ENCODE measurements around the gene RETREG1.
"Not testable (repeated sequence)": the region's sequence is repeated elsewhere in the genome, so short reads cannot be mapped to it uniquely, and the experiment has no call there.

Gene RETREG1

DNA sequence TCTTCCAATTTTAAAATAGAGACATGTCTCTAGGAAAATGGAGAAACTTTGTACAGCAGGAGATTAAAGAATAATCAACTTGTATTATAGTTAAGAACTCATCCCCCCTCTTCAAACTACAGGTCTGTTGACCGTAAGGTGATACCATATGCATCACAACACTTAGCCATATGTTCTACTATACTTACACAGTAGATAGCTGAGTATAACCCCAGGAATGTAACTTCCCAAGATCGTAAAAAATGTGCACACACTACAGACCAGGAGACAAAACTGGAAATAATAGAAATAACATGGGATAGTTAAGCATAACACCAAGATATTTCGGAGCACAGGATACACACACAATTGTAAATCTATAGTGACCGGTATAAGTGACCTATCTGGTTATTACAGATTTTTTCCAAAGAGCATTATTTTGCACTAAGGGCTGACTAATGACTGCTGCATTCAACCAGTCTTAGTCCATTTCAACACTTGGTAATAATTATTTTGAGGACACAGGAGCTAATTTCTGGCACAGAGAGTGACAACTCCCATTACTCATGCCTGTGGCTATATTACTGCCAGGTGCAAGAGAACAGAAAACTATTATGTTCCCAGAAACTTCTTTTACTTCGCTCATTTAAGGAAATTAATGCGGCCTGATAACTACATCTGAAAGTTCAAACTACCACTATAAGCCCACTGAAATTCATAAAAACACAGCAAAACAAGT, 135.8 kb downstream of the RETREG1 start:
- no peak overlapping the region for H3K4me3 Mint-ChIP-seq
- H3K4me1 Mint-ChIP-seq (ENCODE audit: low read depth) = no peaks in the 10 kb centered on the region
- H3K27me3 Mint-ChIP-seq (ENCODE audit: low read depth) = no peaks in the 10 kb centered on the region
- peaks cover 7% of the 10 kb centered on the region for H3K36me3 Mint-ChIP-seq (ENCODE audit: low read depth)
- no peak for DNase-seq (ENCODE audit: low spot score)
- no peaks in the 10 kb centered on the region for H3K9me3 Mint-ChIP-seq
- H3K27ac Mint-ChIP-seq = no peak overlapping the region

DNA sequence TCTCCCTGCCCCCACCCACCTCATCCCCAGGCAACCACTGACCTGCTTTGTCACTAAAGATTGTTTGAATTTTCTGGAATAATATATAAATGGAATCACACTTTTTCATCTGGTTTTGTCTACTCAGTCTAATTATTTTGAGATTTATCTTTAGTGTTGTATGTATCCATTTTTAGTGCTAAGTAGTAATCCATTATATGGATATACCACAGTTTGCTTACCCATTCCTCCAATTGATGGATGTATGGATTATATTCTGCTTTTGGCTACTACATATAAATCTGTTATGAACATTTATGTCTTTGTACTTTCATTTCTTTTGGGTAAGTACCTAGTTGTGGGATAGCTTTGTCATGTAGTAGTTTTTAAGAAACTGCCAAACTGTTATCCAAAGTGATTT, 136.7 kb downstream of the RETREG1 start:
- H3K27me3 Mint-ChIP-seq (ENCODE audit: low read depth) = no peaks in the 10 kb centered on the region

DNA sequence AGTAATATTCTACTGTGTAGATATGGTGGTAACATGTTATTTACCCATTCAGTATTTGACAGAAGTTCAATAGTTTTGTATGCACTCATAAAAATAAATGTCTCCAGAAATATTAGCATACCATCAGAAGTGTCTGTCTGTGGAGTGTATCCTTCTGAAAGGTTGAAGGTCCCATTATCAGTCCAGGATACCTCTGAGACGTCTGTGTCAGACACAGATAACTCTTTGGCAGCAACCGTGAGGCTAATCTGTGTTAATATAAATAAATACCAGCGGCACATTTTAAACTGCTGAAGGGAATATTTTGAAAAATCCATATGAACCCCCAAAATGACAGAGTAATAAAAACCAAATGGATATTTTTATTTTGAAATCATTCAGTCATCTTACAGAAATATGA, 139.3 kb downstream of the RETREG1 start:
- no peak for DNase-seq (ENCODE audit: low spot score)
- no peaks in the 10 kb centered on the region for H3K27me3 Mint-ChIP-seq (ENCODE audit: low read depth)
- H3K9me3 Mint-ChIP-seq = no peaks in the 10 kb centered on the region
- no peak overlapping the region for H3K4me3 Mint-ChIP-seq
- no peak overlapping the region for H3K27ac Mint-ChIP-seq
- H3K4me1 Mint-ChIP-seq (ENCODE audit: low read depth) = no peaks in the 10 kb centered on the region
- peaks cover 15% of the 10 kb centered on the region for H3K36me3 Mint-ChIP-seq (ENCODE audit: low read depth)

More for the DNA sequence above, 136.7 kb downstream of the RETREG1 start:
- DNase-seq (ENCODE audit: low spot score) = no peak
- Mint-ChIP-seq H3K27ac (no peak overlapping the region), H3K4me3 (no peak overlapping the region), H3K4me1 (ENCODE audit: low read depth) (no peaks in the 10 kb centered on the region), H3K36me3 (ENCODE audit: low read depth) (peaks cover 9% of the 10 kb centered on the region), H3K9me3 (no peaks in the 10 kb centered on the region)

DNA sequence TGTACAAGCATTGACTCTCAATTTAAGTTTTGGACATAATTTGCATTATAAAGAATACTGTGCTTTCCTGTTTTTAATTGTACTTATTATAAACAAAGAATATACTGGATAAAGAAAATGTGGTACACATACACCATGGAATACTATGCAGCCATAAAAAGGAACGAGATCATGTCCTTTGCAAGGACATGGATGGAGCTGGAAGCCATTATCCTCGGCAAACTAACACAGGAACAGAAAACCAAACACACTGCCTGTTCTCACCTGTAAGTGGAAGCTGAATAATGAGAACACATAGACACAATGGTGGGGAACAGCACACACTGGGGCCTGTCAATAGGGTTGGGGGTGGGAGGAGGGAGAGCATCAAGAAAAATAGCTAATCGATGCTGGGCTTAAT, 140.4 kb downstream of the RETREG1 start:
- peaks cover 15% of the 10 kb centered on the region for H3K36me3 Mint-ChIP-seq (ENCODE audit: low read depth)
- H3K9me3 Mint-ChIP-seq; H3K4me3 Mint-ChIP-seq; H3K27ac Mint-ChIP-seq; H3K27me3 Mint-ChIP-seq (ENCODE audit: low read depth); H3K4me1 Mint-ChIP-seq (ENCODE audit: low read depth); DNase-seq (ENCODE audit: low spot score): not testable (repeated sequence)

DNA sequence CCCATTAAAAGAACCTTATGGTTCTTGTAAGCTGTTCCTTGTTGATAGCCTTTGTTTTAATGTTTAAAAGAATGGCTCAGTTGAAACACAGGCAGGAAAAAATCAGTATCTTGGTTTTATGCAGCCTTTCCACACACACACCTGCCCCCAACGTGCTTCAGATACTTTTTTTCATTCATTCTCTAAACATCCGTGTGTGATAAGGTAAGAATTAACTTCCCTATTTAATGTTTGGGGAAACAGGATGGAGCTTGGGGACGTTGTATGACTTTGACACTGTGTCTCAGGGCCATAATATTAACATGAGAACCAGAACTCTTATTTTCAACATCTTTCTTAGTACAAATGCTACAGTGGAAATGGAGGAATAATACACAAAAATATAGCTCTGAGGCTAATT, 145.4 kb downstream of the RETREG1 start:
- Mint-ChIP-seq H3K4me1 (ENCODE audit: low read depth) (peaks cover 18% of the 10 kb centered on the region), H3K4me3 (no peak overlapping the region), H3K27me3 (ENCODE audit: low read depth) (no peaks in the 10 kb centered on the region), H3K36me3 (ENCODE audit: low read depth) (peaks cover 16% of the 10 kb centered on the region), H3K27ac (no peak overlapping the region), H3K9me3 (no peaks in the 10 kb centered on the region)
- no peak for DNase-seq (ENCODE audit: low spot score)

DNA sequence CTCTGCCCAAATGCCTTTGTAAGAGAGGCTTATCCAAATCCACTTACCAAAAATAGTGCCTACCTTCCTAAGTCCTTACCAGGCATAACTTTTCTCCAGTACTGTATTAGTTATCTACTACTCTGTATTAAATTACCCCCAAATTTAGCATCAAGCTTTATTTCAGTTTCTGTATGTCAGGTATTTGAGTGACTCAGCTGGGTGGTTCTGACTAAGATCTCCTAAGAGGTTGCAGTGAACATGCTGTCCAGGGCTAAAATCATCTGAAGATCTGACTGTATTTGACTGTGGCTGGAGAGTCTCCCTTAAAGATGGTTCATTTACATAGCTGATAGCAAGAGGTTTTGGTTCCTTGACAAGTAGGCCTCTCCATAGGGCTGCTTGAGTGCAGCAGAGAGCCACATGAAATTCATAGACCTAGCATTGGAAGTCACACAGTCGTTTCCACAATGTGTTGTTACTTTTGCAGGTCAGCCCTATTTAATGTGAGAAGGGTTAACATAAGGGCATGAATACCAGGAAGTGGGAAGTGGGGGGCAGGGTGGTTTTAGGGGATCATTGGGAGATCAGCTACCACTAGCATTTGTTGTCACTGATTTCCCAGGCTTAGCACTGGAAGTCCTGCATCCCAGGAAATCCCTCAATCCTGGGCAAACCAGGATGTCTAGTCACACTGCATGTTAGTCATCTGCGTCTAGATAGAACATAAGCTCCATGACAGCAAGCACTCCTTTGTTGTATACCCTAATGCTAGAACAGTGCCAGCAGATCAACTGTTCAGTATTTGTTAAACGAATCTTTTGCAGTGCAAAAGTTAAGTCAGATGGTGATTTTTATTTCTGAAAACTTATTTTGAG, 149.2 kb downstream of the RETREG1 start:
- H3K27ac Mint-ChIP-seq = peak overlapping the region; percentile 88
- no peaks in the 10 kb centered on the region for H3K9me3 Mint-ChIP-seq

GRCh38 chr5:16465544-16466432, 151.0 kb downstream of the RETREG1 start, which contains the start of gene ZNF622:
ZNF622 (minus strand) TSS chr5:16465800; CDS start chr5:16465665, 135 bp downstream.
- DNase-seq (ENCODE audit: low spot score) = peak; percentile 91
- no peaks in the 10 kb centered on the region for H3K27me3 Mint-ChIP-seq (ENCODE audit: low read depth)
- peak within 1 kb of the TSS; percentile 89 for H3K4me3 Mint-ChIP-seq
- H3K27ac Mint-ChIP-seq = peak within 1 kb of the TSS; percentile 92
- H3K9me3 Mint-ChIP-seq = no peaks in the 10 kb centered on the region
- peaks cover 50% of the 10 kb centered on the region for H3K4me1 Mint-ChIP-seq (ENCODE audit: low read depth)
- H3K36me3 Mint-ChIP-seq (ENCODE audit: low read depth) = peaks cover 49% of the 10 kb centered on the region

More for the DNA sequence above, 149.2 kb downstream of the RETREG1 start:
- Mint-ChIP-seq H3K4me3 (peak overlapping the region; percentile 89), H3K4me1 (ENCODE audit: low read depth) (peaks cover 36% of the 10 kb centered on the region), H3K36me3 (ENCODE audit: low read depth) (peaks cover 32% of the 10 kb centered on the region), H3K27me3 (ENCODE audit: low read depth) (no peaks in the 10 kb centered on the region)
- peak; percentile 32 for DNase-seq (ENCODE audit: low spot score)

- H3K4me3 Mint-ChIP-seq = peak overlapping the region; percentile 89
- no peaks in the 10 kb centered on the region for H3K27me3 Mint-ChIP-seq (ENCODE audit: low read depth)
- no peaks in the 10 kb centered on the region for H3K9me3 Mint-ChIP-seq
- H3K27ac Mint-ChIP-seq = peak overlapping the region; percentile 92
- peaks cover 56% of the 10 kb centered on the region for H3K4me1 Mint-ChIP-seq (ENCODE audit: low read depth)
- H3K36me3 Mint-ChIP-seq (ENCODE audit: low read depth) = peaks cover 53% of the 10 kb centered on the region
- no peak for DNase-seq (ENCODE audit: low spot score)
These were observed 151.9 kb downstream of the RETREG1 start for GRCh38 chr5:16464664-16465543.

DNA sequence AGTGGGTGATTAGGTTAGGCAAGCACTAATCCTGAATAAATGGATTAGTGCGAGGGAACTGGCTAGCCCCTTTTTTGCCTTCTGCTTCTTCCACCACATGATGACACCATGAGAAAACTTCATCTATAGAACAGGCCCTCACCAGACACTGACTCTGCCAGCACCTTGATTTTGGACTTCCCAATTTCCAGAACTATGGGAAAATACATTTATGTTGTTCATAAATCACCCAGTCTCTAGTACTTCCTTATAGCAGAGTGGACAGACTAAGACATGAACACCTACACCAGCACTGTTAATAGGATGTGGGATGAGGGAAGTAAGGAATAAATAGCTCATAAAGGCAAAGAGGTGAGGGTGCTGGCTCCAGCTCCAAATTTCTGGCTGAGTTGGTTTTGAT, 152.6 kb downstream of the RETREG1 start:
- Mint-ChIP-seq H3K27ac (peak overlapping the region; percentile 92), H3K4me3 (peak overlapping the region; percentile 89), H3K36me3 (ENCODE audit: low read depth) (peaks cover 58% of the 10 kb centered on the region), H3K27me3 (ENCODE audit: low read depth) (no peaks in the 10 kb centered on the region), H3K4me1 (ENCODE audit: low read depth) (peaks cover 61% of the 10 kb centered on the region), H3K9me3 (no peaks in the 10 kb centered on the region)
- DNase-seq (ENCODE audit: low spot score) = no peak

GRCh38 chr5:16461782-16462181, 155.0 kb downstream of the RETREG1 start:
- H3K9me3 Mint-ChIP-seq = no peaks in the 10 kb centered on the region
- no peak overlapping the region for H3K27ac Mint-ChIP-seq
- DNase-seq (ENCODE audit: low spot score) = no peak
- peak overlapping the region; percentile 14 for H3K4me3 Mint-ChIP-seq
- H3K27me3 Mint-ChIP-seq (ENCODE audit: low read depth) = no peaks in the 10 kb centered on the region
- peaks cover 66% of the 10 kb centered on the region for H3K36me3 Mint-ChIP-seq (ENCODE audit: low read depth)
- H3K4me1 Mint-ChIP-seq (ENCODE audit: low read depth) = peaks cover 58% of the 10 kb centered on the region

GRCh38 chr5:16461026-16461425, 155.8 kb downstream of the RETREG1 start:
- no peak for DNase-seq (ENCODE audit: low spot score)
- Mint-ChIP-seq H3K4me3 (peak overlapping the region; percentile 13), H3K27me3 (ENCODE audit: low read depth) (no peaks in the 10 kb centered on the region), H3K9me3 (no peaks in the 10 kb centered on the region), H3K4me1 (ENCODE audit: low read depth) (peaks cover 60% of the 10 kb centered on the region), H3K27ac (no peak overlapping the region), H3K36me3 (ENCODE audit: low read depth) (peaks cover 73% of the 10 kb centered on the region)

DNA sequence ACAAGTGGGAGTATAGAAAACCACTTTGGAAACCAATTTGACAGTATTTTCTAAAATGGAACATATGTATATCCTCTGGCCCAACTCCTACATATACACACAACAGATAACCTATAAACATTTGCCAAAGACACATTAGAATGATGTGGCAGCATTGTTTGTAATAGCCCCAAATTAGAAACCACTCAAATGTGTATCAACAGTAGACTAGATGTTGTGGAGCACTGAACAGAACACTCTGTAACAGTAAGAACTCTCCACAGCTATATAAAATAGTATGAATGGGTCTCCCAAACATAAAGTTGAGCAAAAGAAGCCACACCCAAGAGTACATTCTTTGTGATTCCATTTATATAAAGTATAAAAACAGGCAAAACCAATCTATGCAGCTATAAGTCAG, 157.3 kb downstream of the RETREG1 start:
- H3K4me1 Mint-ChIP-seq (ENCODE audit: low read depth) = peaks cover 64% of the 10 kb centered on the region
- no peak for DNase-seq (ENCODE audit: low spot score)
- peak overlapping the region; percentile 2 for H3K4me3 Mint-ChIP-seq
- no peaks in the 10 kb centered on the region for H3K27me3 Mint-ChIP-seq (ENCODE audit: low read depth)
- peaks cover 71% of the 10 kb centered on the region for H3K36me3 Mint-ChIP-seq (ENCODE audit: low read depth)
- peak overlapping the region; percentile 18 for H3K27ac Mint-ChIP-seq
- no peaks in the 10 kb centered on the region for H3K9me3 Mint-ChIP-seq

DNA sequence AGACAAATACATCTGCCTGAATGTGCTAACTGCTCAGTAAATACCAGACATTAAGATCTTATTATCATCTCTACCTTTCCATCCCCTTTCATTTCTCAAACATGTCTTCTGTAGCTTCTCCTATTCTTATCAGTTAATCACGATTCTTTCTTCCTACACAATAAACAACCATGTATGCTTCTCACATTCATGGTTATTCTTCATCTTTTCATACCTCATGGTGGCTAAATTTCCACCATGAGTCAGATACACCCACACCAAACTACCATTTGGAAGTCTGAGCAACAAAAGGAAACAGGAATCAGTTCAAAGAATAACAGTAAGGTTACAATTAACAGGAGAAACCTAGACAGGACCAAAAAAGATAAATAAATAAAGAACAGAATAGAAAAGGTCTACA, 158.9 kb downstream of the RETREG1 start:
- Mint-ChIP-seq H3K9me3 (no peaks in the 10 kb centered on the region), H3K36me3 (ENCODE audit: low read depth) (peaks cover 66% of the 10 kb centered on the region), H3K27me3 (ENCODE audit: low read depth) (no peaks in the 10 kb centered on the region), H3K4me3 (no peak overlapping the region), H3K4me1 (ENCODE audit: low read depth) (peaks cover 51% of the 10 kb centered on the region), H3K27ac (peak overlapping the region; percentile 0)
- DNase-seq (ENCODE audit: low spot score) = peak; percentile 40
